ENCODE measurements around the gene METRNL.
"Not testable (repeated sequence)": the region's sequence is repeated elsewhere in the genome, so short reads cannot be mapped to it uniquely, and the experiment has no call there.

The METRNL gene

GRCh38 chr17:83042522-83043158 is 36.8 kb upstream of the METRNL start:
- peaks cover 2% of the 10 kb centered on the region for H3K36me3 Mint-ChIP-seq (ENCODE audit: insufficient read depth)
- no peak overlapping the region for H3K27ac Mint-ChIP-seq (ENCODE audit: low read depth)
- H3K27me3 Mint-ChIP-seq: no peaks in the 10 kb centered on the region
- no peak overlapping the region for H3K4me3 Mint-ChIP-seq
- ATAC-seq (replicated peaks; ENCODE audit: extremely low read depth, poor library complexity, severe bottlenecking): no peak
- no peak for DNase-seq (ENCODE audit: low spot score in 2 of 2)
- no peaks in the 10 kb centered on the region for H3K4me1 Mint-ChIP-seq
- peaks cover 14% of the 10 kb centered on the region for H3K9me3 Mint-ChIP-seq

- not testable (repeated sequence) for ATAC-seq (replicated peaks; ENCODE audit: extremely low read depth, poor library complexity, severe bottlenecking); DNase-seq (ENCODE audit: low spot score in 2 of 2); H3K4me1 Mint-ChIP-seq; H3K27me3 Mint-ChIP-seq; H3K27ac Mint-ChIP-seq (ENCODE audit: low read depth); H3K36me3 Mint-ChIP-seq (ENCODE audit: insufficient read depth); H3K4me3 Mint-ChIP-seq
- H3K9me3 Mint-ChIP-seq: peaks cover 14% of the 10 kb centered on the region
These were observed 34.9 kb upstream of the METRNL start for GRCh38 chr17:83044479-83044878.

GRCh38 chr17:83046448-83047181 is 32.8 kb upstream of the METRNL start:
- Mint-ChIP-seq H3K27me3 (no peaks in the 10 kb centered on the region), H3K4me3 (peak overlapping the region; percentile 2), H3K27ac (ENCODE audit: low read depth) (no peak overlapping the region), H3K9me3 (peaks cover 5% of the 10 kb centered on the region), H3K4me1 (peaks cover 11% of the 10 kb centered on the region), H3K36me3 (ENCODE audit: insufficient read depth) (no peaks in the 10 kb centered on the region)
- DNase-seq (ENCODE audit: low spot score in 2 of 2) (no peak), ATAC-seq (replicated peaks; ENCODE audit: extremely low read depth, poor library complexity, severe bottlenecking) (no peak)

- Mint-ChIP-seq H3K36me3 (ENCODE audit: insufficient read depth) (peaks cover 2% of the 10 kb centered on the region), H3K27me3 (no peaks in the 10 kb centered on the region), H3K4me1 (peaks cover 11% of the 10 kb centered on the region), H3K9me3 (peaks cover 5% of the 10 kb centered on the region), H3K27ac (ENCODE audit: low read depth) (no peak overlapping the region), H3K4me3 (no peak overlapping the region)
- ATAC-seq (replicated peaks; ENCODE audit: extremely low read depth, poor library complexity, severe bottlenecking): no peak
- no peak for DNase-seq (ENCODE audit: low spot score in 2 of 2)
These were observed 32.3 kb upstream of the METRNL start for GRCh38 chr17:83047182-83047478.

DNA sequence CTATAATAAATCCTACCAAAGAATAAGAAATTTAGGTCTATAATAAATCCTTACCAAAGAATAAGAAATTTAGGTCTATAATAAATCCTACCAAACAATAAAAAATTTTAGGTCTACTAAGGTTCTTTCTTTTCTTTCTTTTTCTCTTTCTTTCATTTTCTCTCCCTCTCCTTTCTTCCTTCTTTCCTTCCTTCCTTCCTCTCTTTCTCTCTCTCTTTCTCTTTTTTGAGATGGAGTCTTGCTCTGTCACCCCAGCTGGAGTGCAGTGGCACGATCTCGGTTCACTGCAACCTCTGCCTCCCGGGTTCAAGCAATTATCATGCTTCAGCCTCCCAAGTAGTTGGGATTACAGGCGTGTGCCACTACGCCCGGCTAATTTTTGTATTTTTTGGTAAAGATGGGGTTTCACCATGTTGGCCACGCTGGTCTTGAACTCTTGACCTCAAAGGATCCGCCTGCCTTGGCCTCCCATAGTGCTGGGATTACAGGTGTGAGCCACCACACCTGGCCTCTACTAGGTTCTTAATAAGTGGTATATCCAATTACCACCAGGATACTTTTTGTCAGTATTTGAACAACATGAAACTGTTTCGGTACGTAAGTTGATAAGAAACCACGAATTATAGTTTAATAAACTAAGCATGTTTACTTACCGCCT is 31.5 kb upstream of the METRNL start:
- not testable (repeated sequence) for H3K9me3 Mint-ChIP-seq; H3K27me3 Mint-ChIP-seq; H3K36me3 Mint-ChIP-seq (ENCODE audit: insufficient read depth); ATAC-seq (replicated peaks; ENCODE audit: extremely low read depth, poor library complexity, severe bottlenecking); DNase-seq (ENCODE audit: low spot score in 2 of 2)
- Mint-ChIP-seq H3K4me3 (peak overlapping the region; percentile 49), H3K4me1 (peaks cover 11% of the 10 kb centered on the region), H3K27ac (ENCODE audit: low read depth) (peak overlapping the region; percentile 66)

- ATAC-seq (replicated peaks; ENCODE audit: extremely low read depth, poor library complexity, severe bottlenecking): no peak
- Mint-ChIP-seq H3K36me3 (ENCODE audit: insufficient read depth) (peaks cover 4% of the 10 kb centered on the region), H3K4me3 (peak overlapping the region; percentile 89), H3K9me3 (peaks cover 5% of the 10 kb centered on the region), H3K27ac (ENCODE audit: low read depth) (peak overlapping the region; percentile 85), H3K27me3 (no peaks in the 10 kb centered on the region), H3K4me1 (peaks cover 19% of the 10 kb centered on the region)
- DNase-seq (ENCODE audit: low spot score in 2 of 2): no peak
These were observed 28.6 kb upstream of the METRNL start for GRCh38 chr17:83050651-83051395.

DNA sequence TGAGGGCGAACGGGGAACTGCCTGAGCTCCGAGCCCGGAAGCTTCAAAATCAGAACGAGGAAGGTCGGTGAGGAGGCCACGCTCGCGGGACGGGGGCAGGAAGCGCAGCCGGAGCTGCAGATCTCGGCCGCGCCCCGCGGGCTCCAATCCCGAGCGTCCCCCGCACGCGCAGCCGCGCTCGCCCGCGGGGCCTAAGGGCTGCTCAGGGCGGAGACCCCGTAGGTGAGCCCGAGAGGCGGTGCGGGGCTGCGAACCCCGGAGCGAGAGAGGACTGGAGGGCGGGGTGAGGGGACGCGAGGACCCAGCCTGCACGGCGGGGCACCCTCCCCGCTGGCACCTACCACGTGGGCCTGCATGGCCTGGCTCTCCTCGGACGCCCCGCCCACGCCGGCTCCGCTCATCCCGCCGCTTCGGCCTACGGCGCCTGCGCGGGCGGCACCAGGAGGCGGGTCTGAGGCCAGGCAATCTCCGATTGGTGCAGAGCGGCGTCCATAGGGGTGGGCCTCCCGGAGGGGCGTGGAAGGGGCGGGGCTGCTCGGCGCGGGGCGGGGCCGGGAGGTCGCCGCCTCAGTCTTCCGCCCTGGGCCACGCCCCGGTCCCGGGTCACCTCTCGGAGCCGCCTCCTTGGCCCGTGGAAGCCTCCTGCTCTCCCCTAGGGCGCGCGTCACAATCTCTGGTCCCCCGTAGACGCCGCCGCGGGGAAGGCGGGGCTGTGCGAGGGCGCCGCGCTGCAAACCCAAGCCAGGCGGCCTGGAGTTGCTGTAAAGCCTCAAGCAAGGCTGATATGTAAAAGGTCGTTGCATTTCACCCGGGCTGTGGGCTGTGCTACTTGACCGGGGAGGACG is 27.8 kb upstream of the METRNL start:
- Mint-ChIP-seq H3K4me3 (peak overlapping the region; percentile 89), H3K9me3 (peaks cover 4% of the 10 kb centered on the region), H3K36me3 (ENCODE audit: insufficient read depth) (peaks cover 4% of the 10 kb centered on the region), H3K4me1 (peaks cover 19% of the 10 kb centered on the region), H3K27ac (ENCODE audit: low read depth) (peak overlapping the region; percentile 93), H3K27me3 (no peaks in the 10 kb centered on the region)
- ATAC-seq (replicated peaks; ENCODE audit: extremely low read depth, poor library complexity, severe bottlenecking): peak; percentile 86
- peak; percentile 91 to 98 for DNase-seq (ENCODE audit: low spot score in 2 of 2)

DNA sequence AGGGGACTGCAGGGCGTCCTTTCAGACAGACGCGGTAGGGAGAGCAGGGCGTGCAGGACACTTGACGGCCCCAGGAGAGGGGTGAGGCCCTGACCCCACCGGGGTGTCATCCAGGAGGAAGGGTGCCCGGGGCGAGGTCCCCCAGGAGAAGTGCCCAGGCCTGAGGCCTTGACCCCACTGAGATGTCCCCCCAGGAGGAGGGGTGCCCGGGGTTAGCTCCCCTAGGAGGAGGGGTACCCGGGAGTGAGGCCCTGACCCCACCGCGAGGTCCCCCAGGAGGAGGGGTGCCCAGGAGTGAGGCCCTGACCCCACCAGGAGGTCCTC is 27.2 kb upstream of the METRNL start:
- DNase-seq (ENCODE audit: low spot score in 2 of 2) (no peak), ATAC-seq (replicated peaks; ENCODE audit: extremely low read depth, poor library complexity, severe bottlenecking) (no peak)
- Mint-ChIP-seq H3K27me3 (no peaks in the 10 kb centered on the region), H3K9me3 (no peaks in the 10 kb centered on the region), H3K36me3 (ENCODE audit: insufficient read depth) (peaks cover 4% of the 10 kb centered on the region), H3K4me3 (peak overlapping the region; percentile 89), H3K27ac (ENCODE audit: low read depth) (peak overlapping the region; percentile 93), H3K4me1 (peaks cover 19% of the 10 kb centered on the region)

DNA sequence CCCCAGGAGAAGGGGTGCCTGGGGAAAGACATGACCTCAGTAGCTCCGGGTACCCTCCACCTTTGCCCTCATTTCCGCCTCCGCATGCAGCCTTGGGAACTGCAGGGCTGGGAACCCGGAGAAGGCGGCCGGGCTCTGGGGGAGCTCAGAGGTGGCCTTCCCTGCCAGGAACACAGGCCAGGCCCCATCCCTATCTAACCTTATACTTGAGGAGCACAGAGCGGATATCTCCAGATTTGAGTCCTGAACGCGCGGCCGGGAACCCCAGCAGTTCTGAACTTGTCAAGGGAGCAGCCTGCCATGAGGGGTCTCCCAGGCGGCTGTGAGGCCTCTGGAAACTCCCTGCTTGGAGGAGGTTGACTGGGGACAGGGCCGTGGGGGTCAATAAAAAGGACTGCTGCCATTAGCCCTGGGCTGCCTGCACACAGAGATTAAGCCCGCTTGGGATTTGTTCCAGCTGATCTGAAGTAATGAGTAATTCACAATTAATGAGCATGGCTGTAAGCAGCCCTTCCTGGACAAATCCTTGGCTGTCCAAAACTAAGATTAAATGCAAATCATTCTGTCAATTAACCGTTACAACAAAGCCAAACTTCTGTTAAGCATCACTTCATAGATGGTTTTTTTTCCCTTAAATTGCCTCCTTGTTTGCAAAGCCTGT is 26.3 kb upstream of the METRNL start:
- peak in 1 of 2 donors; percentile 7 for DNase-seq (ENCODE audit: low spot score in 2 of 2)
- no peak overlapping the region for H3K4me3 Mint-ChIP-seq

GRCh38 chr17:83053739-83054451 is 25.5 kb upstream of the METRNL start:
- no peaks in the 10 kb centered on the region for H3K27me3 Mint-ChIP-seq
- peaks cover 15% of the 10 kb centered on the region for H3K4me1 Mint-ChIP-seq
- H3K4me3 Mint-ChIP-seq: peak overlapping the region; percentile 50
- DNase-seq (ENCODE audit: low spot score in 2 of 2) (peak in 1 of 2 donors; percentile 34), ATAC-seq (replicated peaks; ENCODE audit: extremely low read depth, poor library complexity, severe bottlenecking) (no peak)
- H3K36me3 Mint-ChIP-seq (ENCODE audit: insufficient read depth): peaks cover 4% of the 10 kb centered on the region
- peak overlapping the region; percentile 94 for H3K27ac Mint-ChIP-seq (ENCODE audit: low read depth)
- H3K9me3 Mint-ChIP-seq: no peaks in the 10 kb centered on the region

More for the DNA sequence above, 26.3 kb upstream of the METRNL start:
- no peak for ATAC-seq (replicated peaks; ENCODE audit: extremely low read depth, poor library complexity, severe bottlenecking)
- Mint-ChIP-seq H3K27ac (ENCODE audit: low read depth) (peak overlapping the region; percentile 94), H3K4me1 (peaks cover 19% of the 10 kb centered on the region), H3K36me3 (ENCODE audit: insufficient read depth) (peaks cover 4% of the 10 kb centered on the region), H3K9me3 (no peaks in the 10 kb centered on the region), H3K27me3 (no peaks in the 10 kb centered on the region)

- Mint-ChIP-seq H3K4me1 (peaks cover 15% of the 10 kb centered on the region), H3K27me3 (no peaks in the 10 kb centered on the region), H3K4me3 (no peak overlapping the region), H3K36me3 (ENCODE audit: insufficient read depth) (peaks cover 4% of the 10 kb centered on the region), H3K9me3 (no peaks in the 10 kb centered on the region), H3K27ac (ENCODE audit: low read depth) (peak overlapping the region; percentile 94)
- DNase-seq (ENCODE audit: low spot score in 2 of 2): peak in 1 of 2 donors; percentile 9
- ATAC-seq (replicated peaks; ENCODE audit: extremely low read depth, poor library complexity, severe bottlenecking): no peak
These were observed 24.8 kb upstream of the METRNL start for GRCh38 chr17:83054518-83055125.
